Neutrophil (primary cell): ENCODE measurements around the gene SPRTN.

Experiments used
- H3K27ac ChIP-seq: fragments of 200-600 bp; sonication (generic); 2 replicates; pipeline ENCODE4 v1.5.1; 2016; ENCODE audit warnings: mild to moderate bottlenecking, moderate library complexity
- H3K27me3 ChIP-seq: fragments of 200-600 bp; sonication (generic); 2 replicates; pipeline ENCODE4 v1.6.0; 2016; ENCODE audit warnings: mild to moderate bottlenecking
- H3K36me3 ChIP-seq: fragments of 200-600 bp; sonication (generic); 2 replicates; pipeline ENCODE4 v1.5.1; 2017
- H3K4me1 ChIP-seq, 2 experiments: fragments of 200-600 bp in 1 of 2; sonication (generic) in 1 of 2; 1 replicate in 1 of 2; 2 replicates in 1 of 2; pipeline versions ENCODE4 v1.5.1 to v1.6.1; 2013 to 2016; ENCODE audit warnings: low read depth in 1 of 2, low read length in 1 of 2, mild to moderate bottlenecking in 1 of 2, moderate library complexity in 1 of 2; ENCODE audit not compliant: control insufficient read depth in 1 of 2, insufficient read depth in 1 of 2
- H3K4me3 ChIP-seq, 2 experiments: fragments of 200-600 bp in 1 of 2; sonication (generic) in 1 of 2; 1 replicate in 1 of 2; 2 replicates in 1 of 2; pipeline ENCODE4 v1.5.1; 2013 to 2016; ENCODE audit warnings: low read depth in 1 of 2, low read length in 1 of 2, mild to moderate bottlenecking in 1 of 2, moderate library complexity in 1 of 2
- H3K9me3 ChIP-seq: fragments of 200-600 bp; sonication (generic); 2 replicates; pipeline ENCODE4 v1.5.1; 2016
- CTCF ChIP-seq: fragments of 200-600 bp; sonication (generic); IDR thresholded peaks from 2 replicates; pipeline ENCODE4 v1.5.1; 2016; ENCODE audit warnings: antibody characterized with exemption

The SPRTN gene

GRCh38 chr1:231332761-231333160 lies 5.3 kb upstream of the SPRTN start:
- Histone ChIP-seq H3K27me3 (no peaks in the 10 kb centered on the region), H3K9me3 (no peaks in the 10 kb centered on the region), H3K4me3 (no peak overlapping the region), H3K36me3 (peaks cover 20% of the 10 kb centered on the region), H3K4me1 (peaks cover 40 to 42% of the 10 kb centered on the region in 2 experiments), H3K27ac (no peak overlapping the region)
- no peak for TF ChIP-seq CTCF

- no peak for TF ChIP-seq CTCF
- Histone ChIP-seq H3K4me3 (peak overlapping the region in 1 of 2 experiments; percentile 99), H3K27ac (no peak overlapping the region), H3K4me1 (peaks cover 46 to 51% of the 10 kb centered on the region in 2 experiments), H3K9me3 (no peaks in the 10 kb centered on the region), H3K36me3 (peaks cover 20% of the 10 kb centered on the region), H3K27me3 (no peaks in the 10 kb centered on the region)
Observed at GRCh38 chr1:231334079-231334666, 3.9 kb upstream of the SPRTN start.

GRCh38 chr1:231334952-231335351 lies 3.1 kb upstream of the SPRTN start:
- H3K27me3 ChIP-seq = no peaks in the 10 kb centered on the region
- no peak for TF ChIP-seq CTCF
- peak overlapping the region in 1 of 2 experiments; percentile 99 for H3K4me3 ChIP-seq
- H3K36me3 ChIP-seq = peaks cover 20% of the 10 kb centered on the region
- H3K27ac ChIP-seq = no peak overlapping the region
- H3K9me3 ChIP-seq = no peaks in the 10 kb centered on the region
- H3K4me1 ChIP-seq = peaks cover 53 to 57% of the 10 kb centered on the region in 2 experiments

GRCh38 chr1:231335663-231336602 lies 2.2 kb upstream of the SPRTN start:
- Histone ChIP-seq H3K4me1 (peaks cover 58 to 62% of the 10 kb centered on the region in 2 experiments), H3K27ac (peak overlapping the region; percentile 5), H3K4me3 (peak overlapping the region; percentile 92 to 99), H3K27me3 (no peaks in the 10 kb centered on the region), H3K9me3 (no peaks in the 10 kb centered on the region), H3K36me3 (peaks cover 20% of the 10 kb centered on the region)
- no peak for TF ChIP-seq CTCF

GRCh38 chr1:231337043-231337471 lies 1.0 kb upstream of the SPRTN start:
- Histone ChIP-seq H3K36me3 (peaks cover 16% of the 10 kb centered on the region), H3K4me3 (peak overlapping the region; percentile 92 to 99), H3K27ac (peak overlapping the region; percentile 96), H3K4me1 (peaks cover 61 to 66% of the 10 kb centered on the region in 2 experiments), H3K27me3 (no peaks in the 10 kb centered on the region), H3K9me3 (no peaks in the 10 kb centered on the region)
- TF ChIP-seq CTCF = no peak
